Femur (tissue), 1 donor: ENCODE results near the gene TLR4.

Experiments used
- DNase-seq: peaks from one replicate; pipeline ENCODE4 v3.0.0-alpha.2; 2017

TLR4 gene

GRCh38 chr9:117745598-117745997 lies 41.4 kb downstream of the TLR4 start:
- DNase-seq, result no peak

GRCh38 chr9:117746263-117746662 lies 42.1 kb downstream of the TLR4 start:
- no peak for DNase-seq

GRCh38 chr9:117747386-117747970 lies 43.3 kb downstream of the TLR4 start:
- no peak for DNase-seq

DNA sequence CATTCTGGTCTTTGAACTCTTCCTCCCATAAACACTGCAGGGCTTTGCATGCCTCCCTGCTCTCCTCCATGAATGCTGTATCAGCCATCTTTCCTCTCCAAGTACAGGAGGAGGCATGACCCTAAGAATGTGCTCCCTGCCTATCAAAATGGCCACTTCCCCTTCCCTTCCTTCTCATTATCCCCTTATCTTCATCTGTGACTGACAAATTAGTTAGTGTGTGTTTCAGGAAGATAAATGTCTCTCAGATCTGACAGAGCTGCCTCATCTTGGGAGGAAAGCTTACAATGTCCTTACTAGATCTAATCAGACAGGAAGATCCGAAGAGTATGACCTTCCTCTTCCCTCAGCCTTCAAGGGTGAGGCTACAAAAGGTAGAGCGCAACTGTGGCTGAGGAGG lies 46.2 kb downstream of the TLR4 start:
- DNase-seq, result no peak

DNA sequence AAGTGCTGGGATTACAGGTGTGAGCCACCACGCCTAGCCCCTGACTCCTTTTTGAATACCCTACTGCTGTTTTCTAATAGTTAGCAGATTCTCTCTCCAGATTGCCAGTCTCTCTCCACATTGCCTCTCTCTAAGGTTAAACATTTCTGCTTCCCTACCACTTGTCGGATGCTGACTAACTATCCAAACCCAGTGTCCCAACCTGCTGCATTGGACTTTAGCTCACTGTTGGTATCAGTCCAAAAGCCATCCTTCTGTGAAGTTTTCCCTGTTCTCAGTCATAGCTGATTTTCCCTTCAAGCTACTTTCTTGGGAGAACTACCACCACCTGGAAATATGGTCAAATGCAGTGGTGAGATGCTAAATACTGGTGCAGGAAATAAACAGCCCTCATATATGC lies 48.7 kb downstream of the TLR4 start:
- no peak for DNase-seq

DNA sequence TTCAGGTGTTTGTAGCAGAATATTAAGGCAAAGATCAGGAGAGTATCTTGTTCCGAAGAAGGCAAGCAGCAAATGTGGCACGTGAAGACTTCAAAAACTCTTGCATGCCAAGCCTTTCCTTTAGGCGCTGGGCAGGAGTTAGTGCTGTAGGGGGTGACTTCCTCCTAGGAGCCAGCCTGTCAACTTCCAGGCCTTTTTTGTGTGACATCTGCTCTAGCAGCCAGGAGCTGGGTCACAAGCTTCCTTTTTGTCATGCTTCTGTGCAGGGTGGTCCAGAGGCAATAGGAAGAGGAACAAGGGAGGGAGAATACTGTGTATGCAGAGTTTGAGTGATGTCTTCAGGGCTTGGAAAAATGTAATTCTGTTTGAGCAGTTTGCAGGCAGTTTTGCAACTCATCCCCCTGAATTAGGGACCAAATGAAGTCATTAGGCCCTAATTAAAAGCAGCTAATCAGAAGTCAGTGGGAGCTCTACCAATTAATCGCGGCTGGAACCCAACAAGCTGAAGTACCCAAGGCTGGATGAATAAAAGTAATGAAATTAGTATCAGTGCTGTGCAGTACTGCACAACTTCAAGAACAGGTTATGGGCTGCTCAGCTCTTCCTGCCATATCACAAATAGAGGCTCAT lies 53.5 kb downstream of the TLR4 start:
- no peak for DNase-seq

DNA sequence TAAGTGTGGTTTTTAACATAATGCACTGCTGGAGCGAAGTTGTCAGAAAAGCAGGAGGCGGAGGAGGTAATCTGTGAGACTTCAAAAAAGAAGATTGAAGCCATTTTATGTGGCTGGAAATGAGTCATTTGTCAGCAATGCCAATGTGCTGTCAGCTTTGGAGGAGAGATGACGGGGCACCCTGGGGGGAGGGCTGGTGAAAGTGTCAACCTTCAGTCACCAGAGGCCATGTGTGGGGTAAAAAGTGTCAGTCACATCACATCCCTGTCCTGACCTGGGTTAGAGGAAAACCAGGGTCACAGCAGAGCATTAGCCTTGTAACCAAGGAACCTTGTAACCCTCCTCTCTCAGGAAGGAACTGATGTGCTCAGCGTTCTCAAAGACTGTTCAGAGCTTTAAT lies 59.1 kb downstream of the TLR4 start:
- no peak for DNase-seq

DNA sequence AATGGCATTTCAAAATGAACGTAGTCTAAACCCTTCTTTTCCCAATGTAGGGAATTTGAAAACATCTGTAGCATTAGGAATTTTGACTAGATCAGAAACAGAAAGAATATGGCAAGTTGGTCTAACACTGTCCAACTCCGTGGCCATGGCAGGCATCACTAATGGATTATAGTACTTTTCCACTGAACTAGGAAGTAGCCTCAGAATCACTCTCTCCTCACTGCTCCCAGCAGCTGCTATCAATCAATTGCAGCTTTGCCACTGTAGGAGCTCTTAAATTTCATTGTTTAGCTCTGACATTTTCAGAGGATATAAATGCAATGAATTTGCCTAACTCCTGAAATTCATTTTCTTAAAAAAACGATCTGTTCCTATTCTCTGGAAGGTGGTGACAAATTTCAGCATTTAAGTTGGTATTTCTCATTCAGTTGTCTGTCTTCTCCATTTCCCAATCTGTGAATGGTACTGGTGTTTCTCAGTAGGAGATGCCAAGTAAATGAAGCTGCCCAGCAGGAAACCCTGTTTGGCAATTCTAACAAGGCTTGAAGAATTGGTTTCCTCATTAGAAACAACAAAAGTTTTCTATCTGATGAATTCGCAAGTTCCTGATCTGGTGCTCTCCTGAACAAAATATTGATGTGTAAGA lies 64.7 kb downstream of the TLR4 start:
- no peak for DNase-seq

DNA sequence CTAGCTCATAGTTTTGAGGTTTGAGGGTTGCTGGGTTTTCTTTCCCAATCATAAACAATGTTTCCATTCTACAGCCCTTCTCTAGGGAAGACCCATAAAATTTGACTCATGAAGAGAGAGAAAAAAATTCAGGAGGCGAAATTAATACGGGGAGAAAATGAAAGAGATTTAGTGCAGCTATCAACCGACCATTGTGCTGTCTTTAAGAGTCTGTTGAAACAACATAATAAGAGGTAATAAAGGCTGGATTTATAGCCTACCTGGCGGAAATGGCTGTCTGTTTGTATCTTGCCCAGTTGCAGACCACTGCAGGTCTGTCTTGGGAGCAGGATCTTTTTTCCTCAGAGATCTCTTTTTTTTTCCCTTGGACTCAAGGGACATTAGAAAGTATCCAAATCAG lies 66.9 kb downstream of the TLR4 start:
- no peak for DNase-seq

DNA sequence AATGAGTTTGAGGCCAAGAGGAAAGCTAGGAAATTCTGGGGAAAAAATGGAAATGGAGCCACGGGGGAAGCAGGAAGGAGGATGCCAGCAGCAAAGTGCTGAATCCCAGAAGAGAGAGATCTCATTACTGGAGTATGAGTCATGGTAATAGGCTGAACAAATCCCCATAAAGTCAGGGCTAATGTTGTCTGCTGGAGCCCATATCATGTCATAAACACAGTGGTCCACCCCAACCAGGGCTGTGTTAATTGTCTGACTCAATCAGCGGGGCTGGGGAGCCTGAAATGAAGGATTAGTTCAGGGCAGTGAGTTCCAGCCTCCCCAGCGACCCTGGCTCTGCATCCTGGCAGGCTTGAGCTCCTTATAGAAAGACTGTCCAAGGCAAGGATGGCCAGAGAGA lies 68.8 kb downstream of the TLR4 start:
- DNase-seq, result no peak
